SK-N-MC (cell line): ENCODE data around the gene RFX8.

Experiments
- EZH2 ChIP-seq: fragments of 200-600 bp; sonication (generic); IDR thresholded peaks from one replicate; pipeline ENCODE4 v1.6.1; 2017; ENCODE audit warnings: antibody characterized with exemption
- POLR2AphosphoS5 ChIP-seq: IDR thresholded peaks from 2 replicates; pipeline ENCODE4 v1.6.1; 2012; ENCODE audit warnings: mild to moderate bottlenecking, low read depth, low read length, borderline replicate concordance

- TF ChIP-seq POLR2AphosphoS5: no peak
- TF ChIP-seq EZH2: no peak
Observed at GRCh38 chr2:101403745-101404144, 71.2 kb downstream of the RFX8 start.
